Keratinocyte (primary cell): ENCODE measurements around the gene KDM5B.

Source experiments
- CTCF ChIP-seq, 3 experiments: IDR thresholded peaks in 1 of 3; conservative IDR thresholded peaks in 1 of 3; optimal IDR thresholded peaks in 1 of 3; 2 replicates in 2 of 3; 3 replicates in 1 of 3; pipeline versions ENCODE3 to v1.5.1; 2011; ENCODE audit warnings: low read length in 3 of 3, mild to moderate bottlenecking in 3 of 3, moderate library complexity in 2 of 3, control low read depth in 1 of 3, inconsistent platforms in 1 of 3; ENCODE audit not compliant: insufficient read depth in 2 of 3; ENCODE audit errors: extremely low read depth in 1 of 3
- EZH2 ChIP-seq: IDR thresholded peaks from one replicate; pipeline ENCODE4 v1.6.1; 2012; ENCODE audit warnings: inconsistent platforms, mild to moderate bottlenecking, low read length, moderate library complexity

GRCh38 chr1:202709276-202710041 lies 98.8 kb downstream of the KDM5B start:
- TF ChIP-seq CTCF (optimal IDR thresholded peaks at IDR 0.05 in 1 of 3, IDR thresholded peaks at IDR 0.05 in 1 of 3, conservative IDR thresholded peaks at IDR 0.05 in 1 of 3; ENCODE audit: extremely low read depth in 1 of 3, insufficient read depth in 2 of 3, low read length in 3 of 3) (no peak), EZH2 (no peak)
